Endodermal cell (in vitro differentiated cells): ENCODE results near the gene SAMD14. TPM values are rescaled to one million over a fixed set of nuclear protein-coding genes. Genes with fewer than 3 reads are reported as not detected.

Experiments
- DNase-seq: peaks from one replicate; pipeline ENCODE4 v3.0.0-alpha.2; 2017
- H3K27ac ChIP-seq: 2 replicates; pipeline ENCODE4 v1.5.1; 2013; ENCODE audit warnings: mild to moderate bottlenecking, low read depth, low read length, moderate library complexity
- H3K27me3 ChIP-seq: 2 replicates; pipeline ENCODE4 v1.6.1; 2013; ENCODE audit warnings: mild to moderate bottlenecking, low read length, moderate library complexity; ENCODE audit not compliant: insufficient read depth, control insufficient read depth, poor library complexity, severe bottlenecking
- H3K36me3 ChIP-seq: 2 replicates; pipeline ENCODE4 v1.7.0; 2013; ENCODE audit warnings: mild to moderate bottlenecking, low read length, moderate library complexity; ENCODE audit not compliant: control insufficient read depth, insufficient read depth
- H3K4me1 ChIP-seq: one replicate; pipeline ENCODE4 v1.7.0; 2013; ENCODE audit warnings: low read length; ENCODE audit not compliant: control insufficient read depth, insufficient read depth
- H3K4me3 ChIP-seq: 2 replicates; pipeline ENCODE4 v1.5.1; 2013; ENCODE audit warnings: mild to moderate bottlenecking, low read length, moderate library complexity
- H3K9ac ChIP-seq: 2 replicates; pipeline ENCODE4 v1.6.1; 2013; ENCODE audit warnings: mild to moderate bottlenecking, low read length, moderate library complexity; ENCODE audit not compliant: poor library complexity, severe bottlenecking; ENCODE audit errors: extremely low read depth
- H3K9me3 ChIP-seq: 2 replicates; pipeline ENCODE4 v1.6.1; 2013; ENCODE audit warnings: mild to moderate bottlenecking, low read length, moderate library complexity; ENCODE audit not compliant: control insufficient read depth
- H3K27ac Mint-ChIP-seq: 2 replicates; pipeline ENCODE4 v1.8.0; 2020; ENCODE audit warnings: mixed read lengths
- H3K27me3 Mint-ChIP-seq: 2 replicates; pipeline ENCODE4 v1.8.0; 2021; ENCODE audit warnings: mild to moderate bottlenecking, mixed read lengths; ENCODE audit not compliant: insufficient read depth
- H3K36me3 Mint-ChIP-seq: 2 replicates; pipeline ENCODE4 v1.8.0; 2020; ENCODE audit warnings: low read depth, mixed read lengths
- H3K4me1 Mint-ChIP-seq: 2 replicates; pipeline ENCODE4 v1.8.0; 2020; ENCODE audit warnings: mixed read lengths
- H3K4me3 Mint-ChIP-seq: 2 replicates; pipeline ENCODE4 v1.8.0; 2020; ENCODE audit warnings: mild to moderate bottlenecking, moderate library complexity, mixed read lengths
- H3K9me3 Mint-ChIP-seq: 2 replicates; pipeline ENCODE4 v1.8.0; 2020; ENCODE audit warnings: mild to moderate bottlenecking, mixed read lengths
- WGBS, 2 experiments: methylation state at CpG; one replicate each; pipeline versions ENCODE4 v1.1.5 to v1.1.7; 2013; ENCODE audit warnings: missing lambda C conversion rate in 2 of 2, mixed read lengths in 1 of 2; ENCODE audit not compliant: insufficient coverage in 1 of 2, insufficient read length in 1 of 2; 5-methylcytosine and 5-hydroxymethylcytosine counted together
- total RNA-seq, 2 donors: library from RNA; stranded (reverse); fragmentation: NEBNext Ultra II Directional in 1 of 2; extraction: Animal tissue kit (Norgen Biotek cat#: 25700) in 1 of 2; gene quantifications; 2 replicates in 1 of 2; 3 replicates in 1 of 2; pipeline ENCODE4 v1.2.1, GENCODE V29; 2021
- TF ChIP-seq, protein P1 (sequence below): fragments of 200-600 bp; sonication (generic); conservative IDR thresholded peaks from 2 replicates; pipeline ENCODE4 v1.5.0; 2021; ENCODE audit warnings: antibody characterized with exemption, mild to moderate bottlenecking

Gene SAMD14
- total RNA-seq, 2 donors from 2014 or later: 9.5 to 23.2 TPM

DNA sequence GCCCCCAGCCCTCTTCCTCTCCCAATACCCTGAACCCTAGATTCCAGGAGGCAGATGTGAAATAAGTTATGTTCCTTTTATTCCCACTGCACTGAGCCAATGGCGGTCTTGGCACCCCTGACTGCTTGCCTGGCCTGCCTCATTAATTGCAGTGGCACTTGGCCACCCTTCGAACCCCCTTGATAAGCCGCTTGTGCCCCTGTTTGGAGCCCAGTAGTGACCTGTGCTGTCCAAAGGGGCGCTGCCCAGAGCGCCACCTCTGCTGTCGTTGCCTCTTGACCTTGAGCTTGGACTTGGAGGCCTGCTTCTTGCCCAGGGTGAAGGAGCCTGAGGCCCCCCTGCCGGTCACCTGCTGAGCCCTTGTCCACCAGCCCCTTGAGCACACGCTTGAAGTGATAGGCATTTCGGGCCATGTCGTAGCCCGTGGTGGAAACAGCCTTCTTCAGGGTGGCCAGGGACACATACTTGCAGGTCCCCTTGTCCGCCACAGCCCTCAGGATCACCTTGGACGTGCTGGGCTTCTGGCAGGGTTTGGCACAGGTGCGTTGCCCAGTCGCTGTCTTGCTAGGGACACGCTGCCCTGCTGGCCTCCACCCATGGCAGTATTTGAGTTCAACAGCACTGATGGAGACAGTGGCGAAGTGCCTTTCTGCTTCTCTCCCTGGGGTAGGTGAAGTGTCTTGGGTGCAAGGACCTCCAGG lies 41.6 kb upstream of the SAMD14 start:
- no peaks in the 10 kb centered on the region for H3K27me3 ChIP-seq
- no peaks in the 10 kb centered on the region for H3K4me1 Mint-ChIP-seq
- no peaks in the 10 kb centered on the region for H3K9me3 ChIP-seq
- H3K36me3 Mint-ChIP-seq: no peaks in the 10 kb centered on the region
- no peak overlapping the region for H3K27ac ChIP-seq
- no peak overlapping the region for H3K4me3 Mint-ChIP-seq
- H3K9me3 Mint-ChIP-seq: no peaks in the 10 kb centered on the region
- TF ChIP-seq, protein P1, sequence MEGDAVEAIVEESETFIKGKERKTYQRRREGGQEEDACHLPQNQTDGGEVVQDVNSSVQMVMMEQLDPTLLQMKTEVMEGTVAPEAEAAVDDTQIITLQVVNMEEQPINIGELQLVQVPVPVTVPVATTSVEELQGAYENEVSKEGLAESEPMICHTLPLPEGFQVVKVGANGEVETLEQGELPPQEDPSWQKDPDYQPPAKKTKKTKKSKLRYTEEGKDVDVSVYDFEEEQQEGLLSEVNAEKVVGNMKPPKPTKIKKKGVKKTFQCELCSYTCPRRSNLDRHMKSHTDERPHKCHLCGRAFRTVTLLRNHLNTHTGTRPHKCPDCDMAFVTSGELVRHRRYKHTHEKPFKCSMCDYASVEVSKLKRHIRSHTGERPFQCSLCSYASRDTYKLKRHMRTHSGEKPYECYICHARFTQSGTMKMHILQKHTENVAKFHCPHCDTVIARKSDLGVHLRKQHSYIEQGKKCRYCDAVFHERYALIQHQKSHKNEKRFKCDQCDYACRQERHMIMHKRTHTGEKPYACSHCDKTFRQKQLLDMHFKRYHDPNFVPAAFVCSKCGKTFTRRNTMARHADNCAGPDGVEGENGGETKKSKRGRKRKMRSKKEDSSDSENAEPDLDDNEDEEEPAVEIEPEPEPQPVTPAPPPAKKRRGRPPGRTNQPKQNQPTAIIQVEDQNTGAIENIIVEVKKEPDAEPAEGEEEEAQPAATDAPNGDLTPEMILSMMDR: no peak
- peaks cover 3% of the 10 kb centered on the region for H3K27me3 Mint-ChIP-seq
- no peaks in the 10 kb centered on the region for H3K36me3 ChIP-seq
- DNase-seq: no peak
- no peak overlapping the region for H3K9ac ChIP-seq
- H3K27ac Mint-ChIP-seq: no peak overlapping the region
- WGBS, 2 experiments: 88 to 92% methylated on average over 10 to 17 of the region's 17 CpGs
- H3K4me1 ChIP-seq: no peaks in the 10 kb centered on the region
- no peak overlapping the region for H3K4me3 ChIP-seq

DNA sequence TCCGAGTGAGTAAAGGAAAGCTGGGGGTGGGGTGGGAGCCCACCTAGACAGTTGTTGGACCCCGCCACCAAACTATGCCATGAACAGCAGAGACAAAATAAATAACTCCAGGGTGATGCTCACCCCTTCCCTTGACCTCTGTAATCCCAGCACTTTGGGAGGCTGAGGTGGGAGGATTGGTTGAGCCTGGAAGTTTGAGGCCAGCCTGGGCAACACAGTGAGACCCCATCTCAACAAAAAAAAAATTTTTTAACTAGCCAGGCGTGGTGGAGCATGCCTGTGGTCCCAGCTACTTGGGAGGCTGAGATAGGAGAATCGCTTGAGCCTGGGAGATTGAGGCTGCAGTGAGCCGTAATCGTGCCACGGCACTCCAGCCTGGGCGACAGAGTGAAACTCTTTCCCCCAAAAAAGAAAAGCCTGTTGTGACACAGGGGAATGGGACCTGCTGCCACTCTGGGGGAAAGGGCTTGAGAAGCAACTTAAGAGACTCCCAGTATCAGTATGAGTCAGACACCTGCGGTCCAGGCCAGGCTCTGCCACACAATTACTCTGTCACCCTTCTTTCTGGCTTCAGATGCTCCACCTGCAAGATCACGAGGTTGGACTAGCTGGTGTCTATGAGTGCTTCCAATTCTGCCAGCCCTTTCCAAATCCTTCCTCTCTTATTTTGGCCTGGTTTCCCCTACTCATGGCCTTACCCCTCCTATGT lies 40.9 kb upstream of the SAMD14 start:
- no peaks in the 10 kb centered on the region for H3K9me3 ChIP-seq
- no peak for DNase-seq
- H3K27ac Mint-ChIP-seq: no peak overlapping the region
- 93 to 95% methylated on average over 7 to 8 of the region's 10 CpGs for WGBS, 2 experiments
- no peak overlapping the region for H3K9ac ChIP-seq
- H3K36me3 Mint-ChIP-seq: no peaks in the 10 kb centered on the region
- no peaks in the 10 kb centered on the region for H3K9me3 Mint-ChIP-seq
- H3K36me3 ChIP-seq: no peaks in the 10 kb centered on the region
- H3K4me3 ChIP-seq: no peak overlapping the region
- no peaks in the 10 kb centered on the region for H3K4me1 ChIP-seq
- no peaks in the 10 kb centered on the region for H3K4me1 Mint-ChIP-seq
- no peak overlapping the region for H3K27ac ChIP-seq
- TF ChIP-seq, protein P1: no peak
- no peaks in the 10 kb centered on the region for H3K27me3 ChIP-seq
- no peak overlapping the region for H3K4me3 Mint-ChIP-seq
- peaks cover 3% of the 10 kb centered on the region for H3K27me3 Mint-ChIP-seq

DNA sequence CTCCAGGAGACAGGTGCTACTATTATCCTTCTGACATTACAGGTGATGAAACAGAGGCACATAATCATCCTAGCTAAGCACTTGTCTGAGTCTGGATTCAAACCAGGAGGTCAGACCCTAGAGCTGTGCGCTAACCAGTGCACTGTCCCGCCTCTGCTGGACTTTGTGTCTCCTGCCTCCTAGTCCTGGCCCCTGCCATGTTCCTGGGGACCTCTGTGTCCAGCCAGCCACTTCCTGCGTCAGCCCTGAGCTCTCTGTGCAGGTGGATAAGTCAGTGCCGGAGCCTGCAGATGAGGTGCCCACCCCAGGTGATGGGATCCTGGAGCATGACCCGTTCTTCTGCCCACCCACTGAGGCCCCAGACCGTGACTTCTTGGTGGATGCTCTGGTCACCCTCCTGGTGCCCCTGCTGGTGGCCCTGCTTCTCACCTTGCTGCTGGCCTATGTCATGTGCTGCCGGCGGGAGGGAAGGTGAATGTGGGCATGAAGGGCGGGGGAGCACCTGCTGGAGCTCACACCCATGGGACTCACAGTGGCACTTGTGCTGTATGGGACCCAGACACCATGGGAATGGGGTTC lies 40.0 kb upstream of the SAMD14 start:
- H3K36me3 ChIP-seq: no peaks in the 10 kb centered on the region
- no peak for DNase-seq
- H3K27me3 Mint-ChIP-seq: peaks cover 3% of the 10 kb centered on the region
- TF ChIP-seq, protein P1: no peak
- no peak overlapping the region for H3K27ac Mint-ChIP-seq
- no peaks in the 10 kb centered on the region for H3K9me3 ChIP-seq
- H3K4me1 Mint-ChIP-seq: no peaks in the 10 kb centered on the region
- no peak overlapping the region for H3K4me3 Mint-ChIP-seq
- H3K27ac ChIP-seq: no peak overlapping the region
- H3K9me3 Mint-ChIP-seq: no peaks in the 10 kb centered on the region
- H3K4me3 ChIP-seq: no peak overlapping the region
- H3K9ac ChIP-seq: no peak overlapping the region
- 87 to 98% methylated on average over 6 to 9 of the region's 9 CpGs for WGBS, 2 experiments
- H3K27me3 ChIP-seq: no peaks in the 10 kb centered on the region
- H3K36me3 Mint-ChIP-seq: no peaks in the 10 kb centered on the region
- H3K4me1 ChIP-seq: no peaks in the 10 kb centered on the region
